Measurements from ENCODE around the gene SLC12A4.
A peak's percentile ranks its signal among the peaks of the same experiment; 100 is the strongest.
"Not testable (repeated sequence)": the region's sequence is repeated elsewhere in the genome, so short reads cannot be mapped to it uniquely, and the experiment has no call there.

SLC12A4 gene

GRCh38 chr16:67922740-67923139 is 45.7 kb downstream of the SLC12A4 start:
- H3K36me3 ChIP-seq (ENCODE audit: insufficient read depth, insufficient read length, low read length) = peaks cover 48% of the 10 kb centered on the region
- H3K9me3 ChIP-seq (ENCODE audit: insufficient read depth, low read length) = no peaks in the 10 kb centered on the region
- H3K9ac ChIP-seq (ENCODE audit: insufficient read length, low read depth) = no peak overlapping the region
- TF ChIP-seq ZNF274 (IDR thresholded peaks at IDR 0.05; ENCODE audit: low read depth, low read length) (no peak), YY1 (IDR thresholded peaks at IDR 0.05; ENCODE audit: insufficient read depth, insufficient read length) (no peak), SUZ12 (IDR thresholded peaks at IDR 0.05; ENCODE audit: extremely low read depth, insufficient read depth, insufficient read length) (no peak)
- H3K27me3 ChIP-seq (ENCODE audit: insufficient read depth, insufficient read length) = no peaks in the 10 kb centered on the region
- H3K4me3 ChIP-seq (ENCODE audit: insufficient read length, low read depth) = no peak overlapping the region
- peaks cover 19% of the 10 kb centered on the region for H3K4me1 ChIP-seq (ENCODE audit: insufficient read depth, insufficient read length)
- no peak for DNase-seq (ENCODE audit: low read depth, low spot score)

- Histone ChIP-seq H3K9ac (ENCODE audit: insufficient read length, low read depth) (no peak overlapping the region), H3K36me3 (ENCODE audit: insufficient read depth, insufficient read length, low read length) (peaks cover 44% of the 10 kb centered on the region), H3K4me3 (ENCODE audit: insufficient read length, low read depth) (no peak overlapping the region), H3K27me3 (ENCODE audit: insufficient read depth, insufficient read length) (no peaks in the 10 kb centered on the region), H3K4me1 (ENCODE audit: insufficient read depth, insufficient read length) (peaks cover 24% of the 10 kb centered on the region), H3K9me3 (ENCODE audit: insufficient read depth, low read length) (no peaks in the 10 kb centered on the region)
- no peak for DNase-seq (ENCODE audit: low read depth, low spot score)
- TF ChIP-seq YY1 (IDR thresholded peaks at IDR 0.05; ENCODE audit: insufficient read depth, insufficient read length) (no peak), ZNF274 (IDR thresholded peaks at IDR 0.05; ENCODE audit: low read depth, low read length) (no peak), SUZ12 (IDR thresholded peaks at IDR 0.05; ENCODE audit: extremely low read depth, insufficient read depth, insufficient read length) (no peak)
Observed at GRCh38 chr16:67922221-67922620, 46.2 kb downstream of the SLC12A4 start.

- no peak for DNase-seq (ENCODE audit: low read depth, low spot score)
- Histone ChIP-seq H3K4me1 (ENCODE audit: insufficient read depth, insufficient read length) (peaks cover 27% of the 10 kb centered on the region), H3K36me3 (ENCODE audit: insufficient read depth, insufficient read length, low read length) (peaks cover 54% of the 10 kb centered on the region), H3K9me3 (ENCODE audit: insufficient read depth, low read length) (no peaks in the 10 kb centered on the region), H3K4me3 (ENCODE audit: insufficient read length, low read depth) (no peak overlapping the region), H3K9ac (ENCODE audit: insufficient read length, low read depth) (no peak overlapping the region), H3K27me3 (ENCODE audit: insufficient read depth, insufficient read length) (no peaks in the 10 kb centered on the region)
- no peak for TF ChIP-seq YY1 (IDR thresholded peaks at IDR 0.05; ENCODE audit: insufficient read depth, insufficient read length)
- no peak for TF ChIP-seq SUZ12 (IDR thresholded peaks at IDR 0.05; ENCODE audit: extremely low read depth, insufficient read depth, insufficient read length)
- no peak for TF ChIP-seq ZNF274 (IDR thresholded peaks at IDR 0.05; ENCODE audit: low read depth, low read length)
Observed at GRCh38 chr16:67919622-67920221, 48.7 kb downstream of the SLC12A4 start.

- Histone ChIP-seq H3K4me3 (ENCODE audit: insufficient read length, low read depth) (no peak overlapping the region), H3K27me3 (ENCODE audit: insufficient read depth, insufficient read length) (no peaks in the 10 kb centered on the region), H3K9ac (ENCODE audit: insufficient read length, low read depth) (peak overlapping the region; percentile 44), H3K4me1 (ENCODE audit: insufficient read depth, insufficient read length) (peaks cover 29% of the 10 kb centered on the region), H3K36me3 (ENCODE audit: insufficient read depth, insufficient read length, low read length) (peaks cover 36% of the 10 kb centered on the region), H3K9me3 (ENCODE audit: insufficient read depth, low read length) (no peaks in the 10 kb centered on the region)
- DNase-seq (ENCODE audit: low read depth, low spot score) = no peak
- TF ChIP-seq YY1 (IDR thresholded peaks at IDR 0.05; ENCODE audit: insufficient read depth, insufficient read length) (no peak), ZNF274 (IDR thresholded peaks at IDR 0.05; ENCODE audit: low read depth, low read length) (no peak), SUZ12 (IDR thresholded peaks at IDR 0.05; ENCODE audit: extremely low read depth, insufficient read depth, insufficient read length) (no peak)
Observed at GRCh38 chr16:67917852-67918236, 50.6 kb downstream of the SLC12A4 start.

GRCh38 chr16:67917140-67917851 is 51.1 kb downstream of the SLC12A4 start:
- no peak overlapping the region for H3K4me3 ChIP-seq (ENCODE audit: insufficient read length, low read depth)
- no peak for DNase-seq (ENCODE audit: low read depth, low spot score)

GRCh38 chr16:67915831-67916723 is 52.4 kb downstream of the SLC12A4 start:
- TF ChIP-seq SUZ12 (IDR thresholded peaks at IDR 0.05; ENCODE audit: extremely low read depth, insufficient read depth, insufficient read length) (no peak), YY1 (IDR thresholded peaks at IDR 0.05; ENCODE audit: insufficient read depth, insufficient read length) (no peak), ZNF274 (IDR thresholded peaks at IDR 0.05; ENCODE audit: low read depth, low read length) (no peak)
- H3K4me3 ChIP-seq (ENCODE audit: insufficient read length, low read depth) = no peak overlapping the region
- peaks cover 45% of the 10 kb centered on the region for H3K36me3 ChIP-seq (ENCODE audit: insufficient read depth, insufficient read length, low read length)
- H3K4me1 ChIP-seq (ENCODE audit: insufficient read depth, insufficient read length) = peaks cover 29% of the 10 kb centered on the region
- no peaks in the 10 kb centered on the region for H3K27me3 ChIP-seq (ENCODE audit: insufficient read depth, insufficient read length)
- no peak overlapping the region for H3K9ac ChIP-seq (ENCODE audit: insufficient read length, low read depth)
- DNase-seq (ENCODE audit: low read depth, low spot score) = no peak
- H3K9me3 ChIP-seq (ENCODE audit: insufficient read depth, low read length) = no peaks in the 10 kb centered on the region

More at GRCh38 chr16:67917140-67917851, 51.1 kb downstream of the SLC12A4 start:
- Histone ChIP-seq H3K9me3 (ENCODE audit: insufficient read depth, low read length) (no peaks in the 10 kb centered on the region), H3K9ac (ENCODE audit: insufficient read length, low read depth) (peak overlapping the region; percentile 44), H3K36me3 (ENCODE audit: insufficient read depth, insufficient read length, low read length) (peaks cover 34% of the 10 kb centered on the region), H3K27me3 (ENCODE audit: insufficient read depth, insufficient read length) (no peaks in the 10 kb centered on the region), H3K4me1 (ENCODE audit: insufficient read depth, insufficient read length) (peaks cover 29% of the 10 kb centered on the region)
- TF ChIP-seq SUZ12 (IDR thresholded peaks at IDR 0.05; ENCODE audit: extremely low read depth, insufficient read depth, insufficient read length) (no peak), YY1 (IDR thresholded peaks at IDR 0.05; ENCODE audit: insufficient read depth, insufficient read length) (no peak), ZNF274 (IDR thresholded peaks at IDR 0.05; ENCODE audit: low read depth, low read length) (no peak)

GRCh38 chr16:67915496-67915769 is 53.0 kb downstream of the SLC12A4 start:
- not testable (repeated sequence) for DNase-seq (ENCODE audit: low read depth, low spot score); H3K9ac ChIP-seq (ENCODE audit: insufficient read length, low read depth); H3K27me3 ChIP-seq (ENCODE audit: insufficient read depth, insufficient read length); H3K9me3 ChIP-seq (ENCODE audit: insufficient read depth, low read length); H3K4me3 ChIP-seq (ENCODE audit: insufficient read length, low read depth)
- peaks cover 48% of the 10 kb centered on the region for H3K36me3 ChIP-seq (ENCODE audit: insufficient read depth, insufficient read length, low read length)
- peaks cover 29% of the 10 kb centered on the region for H3K4me1 ChIP-seq (ENCODE audit: insufficient read depth, insufficient read length)

All from NT2/D1 (cell line).